HepG2 (cell line): ENCODE data around the gene YTHDF1. TPM values are rescaled to one million over a fixed set of nuclear protein-coding genes. Genes with fewer than 3 reads are reported as not detected.

Source experiments
- CHCHD3 ChIP-seq: sonication (generic); formaldehyde crosslinking; IDR thresholded peaks from 2 replicates; pipeline ENCODE4 v1.8.0; 2022; ENCODE audit warnings: mild to moderate bottlenecking, missing genetic modification reagents, moderate library complexity
- CREM ChIP-seq, 2 experiments: sonication (generic) in 1 of 2; formaldehyde crosslinking in 1 of 2; IDR thresholded peaks; 2 replicates each; pipeline versions ENCODE4 v1.4.0 to v1.6.1; 2016 to 2020; ENCODE audit warnings: antibody characterized with exemption in 1 of 2, mild to moderate bottlenecking in 1 of 2, missing genetic modification reagents in 1 of 2
- HMGXB4 ChIP-seq, 2 experiments: sonication (generic) in 1 of 2; formaldehyde crosslinking in 1 of 2; IDR thresholded peaks; 2 replicates each; pipeline versions ENCODE4 v1.4.0 to v1.6.1; 2018 to 2020; ENCODE audit warnings: missing genetic modification reagents in 2 of 2, borderline replicate concordance in 1 of 2, low read depth in 1 of 2, mild to moderate bottlenecking in 1 of 2, missing biosample characterization in 1 of 2
- KAT7 ChIP-seq: IDR thresholded peaks from 2 replicates; pipeline ENCODE4 v1.6.1; 2018; ENCODE audit warnings: borderline replicate concordance, missing compliant biosample characterization
- SALL2 ChIP-seq: sonication (generic); formaldehyde crosslinking; IDR thresholded peaks from 2 replicates; pipeline ENCODE4 v1.8.1; 2023; ENCODE audit warnings: mild to moderate bottlenecking, missing genetic modification reagents, inconsistent platforms
- SNAPC4 ChIP-seq: sonication (generic); formaldehyde crosslinking; IDR thresholded peaks from 2 replicates; pipeline ENCODE4 v1.4.0; 2020; ENCODE audit warnings: mild to moderate bottlenecking, missing genetic modification reagents
- SRSF4 ChIP-seq: fragments of 200-400 bp; formaldehyde crosslinking; IDR thresholded peaks from one replicate; pipeline ENCODE4 v1.6.1; 2018; ENCODE audit warnings: mild to moderate bottlenecking, low read depth, low read length, moderate library complexity; ENCODE audit not compliant: poor library complexity, severe bottlenecking
- TBX2 ChIP-seq: sonication (generic); formaldehyde crosslinking; IDR thresholded peaks from 2 replicates; pipeline ENCODE4 v1.5.0; 2020; ENCODE audit warnings: missing genetic modification reagents, mild to moderate bottlenecking, borderline replicate concordance
- TOE1 ChIP-seq: sonication (generic); formaldehyde crosslinking; IDR thresholded peaks from 2 replicates; pipeline ENCODE4 v1.4.0; 2020; ENCODE audit warnings: mild to moderate bottlenecking, missing genetic modification reagents
- YEATS4 ChIP-seq: sonication (generic); formaldehyde crosslinking; IDR thresholded peaks from 2 replicates; pipeline ENCODE4 v1.4.0; 2020; ENCODE audit warnings: missing genetic modification reagents, borderline replicate concordance
- ZBTB4 ChIP-seq: sonication (generic); formaldehyde crosslinking; IDR thresholded peaks from 2 replicates; pipeline ENCODE4 v1.4.0; 2020; ENCODE audit warnings: missing genetic modification reagents, mild to moderate bottlenecking, borderline replicate concordance
- ZNF547 ChIP-seq: sonication (generic); formaldehyde crosslinking; IDR thresholded peaks from 2 replicates; pipeline ENCODE4 v1.5.1; 2020; ENCODE audit warnings: mild to moderate bottlenecking, missing genetic modification reagents
- polyA plus RNA-seq, 8 experiments: library from polyadenylated mRNA; depleted of rRNA in 3 of 8; stranded (reverse) in 7 of 8; unstranded in 1 of 8; fragments of >200 nt; fragmentation: Illumina TruSeq in 4 of 8; extraction: Trizol in 4 of 8; gene quantifications; 2 replicates each; pipeline versions ENCODE4 v1.2.1 to v1.2.3, GENCODE V29; 2011 to 2016; ENCODE audit warnings: low read depth in 4 of 8, missing spikeins in 1 of 8, mixed read lengths in 1 of 8; ENCODE audit not compliant: insufficient read depth in 1 of 8
- total RNA-seq, 5 experiments: library from RNA; depleted of rRNA; stranded (reverse); fragments of >200 nt; fragmentation: Illumina TruSeq; extraction: Trizol; gene quantifications; 2 replicates each; pipeline ENCODE4 v1.2.3, GENCODE V29; 2016; ENCODE audit warnings: low read depth in 1 of 5

The YTHDF1 gene
- total and polyA plus RNA-seq, 2 of the 13 experiments (the other 11 are each of a cell fraction or from before 2014, with no cell fraction given): 34.5 to 37.7 TPM

- TF ChIP-seq SNAPC4 (CRISPR knock-in tag) (no peak), YEATS4 (CRISPR knock-in tag) (no peak), TBX2 (CRISPR knock-in tag) (0 out of 2 replicates have a peak, but pooled peaks have one; percentile 16), TOE1 (no peak), ZNF547 (CRISPR knock-in tag) (no peak), SRSF4 (no peak), CHCHD3 (CRISPR knock-in tag) (no peak), HMGXB4 (CRISPR knock-in tag; IDR thresholded peaks at IDR 0.05; ENCODE audit: borderline replicate concordance in 1 of 2, low read depth in 1 of 2) (peak in 1 of 2 experiments; percentile 46; a peak in 1 of 4 replicates), CREM (IDR thresholded peaks at IDR 0.05) (no peak), CREM (CRISPR knock-in tag; IDR thresholded peaks at IDR 0.05) (no peak), KAT7 (CRISPR knock-in tag) (no peak), ZBTB4 (0 out of 2 replicates have a peak, but pooled peaks have one; percentile 37), SALL2 (CRISPR knock-in tag) (0 out of 2 replicates have a peak, but pooled peaks have one; percentile 45)
These were observed 43.2 kb downstream of the YTHDF1 start (continued) for GRCh38 chr20:63172726-63173125.
